GM19193 (cell line): ENCODE measurements around the gene STX17.

Experiments
- POLR2A ChIP-seq: IDR thresholded peaks from 4 replicates; pipeline ENCODE4 v1.6.1; 2011; ENCODE audit not compliant: insufficient read depth, insufficient read length; ENCODE audit errors: extremely low read depth

Gene STX17

DNA sequence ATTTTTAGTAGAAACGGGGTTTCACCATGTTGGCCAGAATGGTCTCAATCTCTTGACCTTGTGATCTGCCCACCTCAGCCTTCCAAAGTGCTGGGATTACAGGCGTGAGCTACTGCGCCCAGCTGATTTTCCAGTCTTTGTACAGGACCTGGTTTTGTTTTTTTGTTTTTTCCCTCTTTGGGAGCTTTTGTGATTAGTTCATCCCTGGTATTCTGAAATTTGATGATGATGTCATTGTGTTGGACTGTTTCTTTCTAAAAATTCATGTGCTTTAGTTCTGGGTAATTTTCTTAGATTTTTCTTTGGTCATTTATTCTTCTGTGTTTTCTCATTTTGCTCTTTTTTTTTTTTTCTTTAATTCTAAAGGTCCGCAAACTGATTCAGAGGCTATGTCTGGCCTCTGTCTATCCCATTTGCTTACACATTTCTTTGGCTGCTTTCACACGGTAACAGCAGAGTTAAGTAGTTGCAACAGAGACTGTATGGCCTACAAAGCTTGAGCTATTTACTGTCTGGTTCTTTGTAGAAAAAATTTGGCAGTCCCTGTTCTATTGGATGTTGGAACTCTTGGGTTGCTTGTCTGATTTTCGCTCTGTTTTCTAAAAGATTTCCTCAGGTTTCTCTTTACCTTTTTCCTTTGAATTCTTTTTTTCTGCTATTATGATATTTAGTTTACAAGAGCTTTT, 24.8 kb downstream of the STX17 start:
- TF ChIP-seq POLR2A: no peak

DNA sequence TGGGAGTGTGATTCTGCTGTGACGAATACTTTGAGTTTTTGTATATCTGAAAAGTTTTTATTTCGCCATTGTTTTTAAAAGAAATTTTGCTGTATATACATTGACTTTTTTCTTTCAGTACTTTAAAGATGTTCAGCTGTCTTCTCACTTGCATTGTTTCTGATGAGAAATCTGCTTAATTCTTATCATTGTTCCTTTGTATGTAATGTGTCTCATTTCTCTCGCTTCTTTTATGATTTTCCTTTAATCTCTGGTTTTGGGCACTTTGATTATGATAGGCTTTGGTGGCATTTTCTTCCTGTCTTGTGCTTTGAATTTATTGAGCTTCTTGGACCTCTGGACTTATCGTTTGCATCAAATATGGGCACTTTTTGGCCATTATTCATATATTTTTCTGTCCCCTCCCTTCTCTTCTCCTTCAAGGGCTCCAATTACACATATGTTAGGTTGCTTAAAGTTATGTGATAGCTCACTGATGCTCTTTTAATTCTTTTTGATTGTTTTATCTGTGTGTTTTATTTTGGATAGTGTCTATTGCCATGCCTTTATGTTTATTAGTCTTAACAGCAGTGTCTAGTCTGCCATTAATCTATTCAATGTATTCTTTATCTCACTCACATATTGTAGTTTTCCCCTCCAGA, 30.6 kb downstream of the STX17 start:
- no peak for TF ChIP-seq POLR2A

DNA sequence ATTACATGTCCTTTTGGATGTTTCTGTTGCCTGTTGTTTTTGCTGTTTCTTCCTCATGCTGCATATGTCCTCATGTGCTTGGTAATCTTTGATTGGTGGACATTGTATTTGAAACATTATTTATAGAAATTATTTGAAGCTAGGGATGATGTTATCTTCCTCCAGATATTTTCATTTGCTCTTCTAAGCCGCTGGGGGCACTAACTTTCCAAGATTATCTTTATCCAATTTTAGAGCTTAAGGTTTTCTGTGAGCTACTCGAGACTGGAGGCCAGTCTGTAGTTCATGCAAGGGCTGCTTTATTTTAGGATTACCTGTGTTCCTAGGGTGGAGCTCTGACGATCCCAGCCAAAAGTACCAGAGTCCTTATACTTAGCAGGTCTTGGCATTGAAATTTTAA, 40.9 kb downstream of the STX17 start:
- TF ChIP-seq POLR2A: no peak

DNA sequence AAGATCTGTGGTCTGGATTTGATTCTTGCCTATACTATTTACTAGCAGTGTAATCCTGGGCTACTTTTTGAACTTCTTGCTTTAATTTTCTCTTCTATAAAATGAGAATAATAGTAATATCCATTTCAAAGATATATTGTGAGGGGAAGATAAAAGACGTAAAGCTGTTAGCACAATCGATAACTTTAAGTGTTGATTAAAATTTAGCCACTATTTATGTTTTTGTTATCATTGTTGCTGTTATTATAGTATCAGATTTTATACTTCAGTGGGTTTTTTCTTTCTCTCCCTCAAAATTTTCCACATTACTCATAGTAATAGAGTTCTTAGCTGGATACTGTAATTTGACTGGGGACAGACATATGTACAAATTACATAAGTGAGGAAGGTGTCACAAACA, 42.0 kb downstream of the STX17 start:
- no peak for TF ChIP-seq POLR2A

DNA sequence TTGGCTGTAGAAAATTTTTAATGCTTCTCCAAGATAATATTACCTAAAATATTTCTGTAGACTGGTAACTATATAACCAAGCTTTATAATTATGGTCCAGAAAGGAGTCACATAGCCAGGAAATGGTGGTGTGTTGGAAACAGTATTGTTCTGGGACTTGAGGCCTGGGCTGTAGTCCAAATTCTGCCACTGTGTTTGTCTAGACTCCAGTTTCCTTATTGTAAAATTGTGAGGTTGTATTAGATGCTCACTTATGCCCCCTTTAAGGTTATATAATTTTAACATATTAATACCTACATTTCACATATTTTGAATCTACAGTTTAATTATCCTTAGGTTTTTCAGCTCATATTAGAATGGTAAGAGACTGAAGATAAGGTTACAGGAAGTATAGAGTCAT, 42.4 kb downstream of the STX17 start:
- TF ChIP-seq POLR2A: no peak

DNA sequence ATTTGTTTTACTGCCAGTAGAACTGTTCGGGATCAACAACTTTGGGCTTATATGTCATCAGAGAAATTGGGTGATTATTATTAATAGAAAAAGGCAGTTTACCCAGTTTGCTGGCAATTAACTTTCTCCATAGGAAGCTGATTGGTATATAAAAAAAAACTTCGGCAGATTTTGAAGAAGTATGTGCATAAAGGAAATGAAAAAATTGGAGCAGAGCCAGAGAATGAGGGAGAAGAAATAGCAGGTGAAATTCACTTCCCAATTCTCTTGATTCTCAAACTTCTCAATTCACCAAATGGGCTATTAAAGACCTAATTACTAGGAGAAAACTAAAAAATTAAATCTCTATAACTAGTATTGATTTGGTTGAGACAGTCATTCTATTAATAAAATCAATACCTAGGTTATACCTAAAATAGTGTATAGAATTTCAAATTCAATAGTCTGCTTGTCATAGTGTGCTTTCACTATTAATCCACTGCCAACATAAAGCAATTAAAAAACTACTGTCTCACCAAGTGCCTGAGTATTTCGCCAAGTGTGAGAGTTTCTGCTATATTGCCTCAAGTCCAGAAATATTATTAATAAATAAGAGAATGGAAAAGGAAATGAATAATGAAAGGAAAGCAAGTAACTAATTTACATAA, 47.5 kb downstream of the STX17 start:
- TF ChIP-seq POLR2A: no peak

DNA sequence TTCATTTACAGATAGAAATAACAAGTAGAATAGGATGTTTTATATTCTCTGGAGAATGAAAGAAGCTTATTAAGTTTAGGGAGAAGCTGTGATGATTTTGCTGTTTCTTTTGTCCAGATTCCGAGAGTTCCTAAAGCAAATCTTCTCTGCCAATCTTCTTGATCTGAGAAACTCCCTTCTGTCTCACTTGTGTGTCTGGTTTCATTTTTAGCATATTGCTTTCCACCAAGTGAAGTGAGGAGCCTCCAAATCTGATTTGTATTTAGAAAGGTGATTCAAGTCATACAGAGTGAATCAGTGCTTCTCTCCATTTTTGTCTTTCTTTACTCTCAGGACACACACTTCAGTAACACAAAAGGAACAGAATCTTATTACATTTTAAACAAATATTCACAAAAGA, 48.4 kb downstream of the STX17 start:
- TF ChIP-seq POLR2A: no peak

DNA sequence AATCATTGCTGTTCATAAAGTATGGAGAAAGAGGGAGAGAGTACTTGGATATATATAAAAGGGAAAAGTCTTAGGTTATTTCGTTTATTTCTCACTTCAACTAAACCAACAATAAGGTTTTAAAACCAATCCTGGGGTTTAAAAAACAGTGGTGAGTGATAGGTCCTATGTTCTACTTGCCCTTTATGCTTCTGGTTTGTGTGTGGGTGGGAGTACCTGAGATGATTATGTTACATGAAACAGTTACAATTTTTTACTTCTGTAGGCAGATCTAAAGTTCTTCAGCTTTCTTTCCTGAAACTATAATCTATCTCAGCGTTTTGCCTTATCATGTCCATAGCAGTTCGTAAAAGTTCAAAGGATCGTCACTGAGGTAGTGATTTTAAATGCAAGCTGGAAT, 49.2 kb downstream of the STX17 start:
- TF ChIP-seq POLR2A: no peak

DNA sequence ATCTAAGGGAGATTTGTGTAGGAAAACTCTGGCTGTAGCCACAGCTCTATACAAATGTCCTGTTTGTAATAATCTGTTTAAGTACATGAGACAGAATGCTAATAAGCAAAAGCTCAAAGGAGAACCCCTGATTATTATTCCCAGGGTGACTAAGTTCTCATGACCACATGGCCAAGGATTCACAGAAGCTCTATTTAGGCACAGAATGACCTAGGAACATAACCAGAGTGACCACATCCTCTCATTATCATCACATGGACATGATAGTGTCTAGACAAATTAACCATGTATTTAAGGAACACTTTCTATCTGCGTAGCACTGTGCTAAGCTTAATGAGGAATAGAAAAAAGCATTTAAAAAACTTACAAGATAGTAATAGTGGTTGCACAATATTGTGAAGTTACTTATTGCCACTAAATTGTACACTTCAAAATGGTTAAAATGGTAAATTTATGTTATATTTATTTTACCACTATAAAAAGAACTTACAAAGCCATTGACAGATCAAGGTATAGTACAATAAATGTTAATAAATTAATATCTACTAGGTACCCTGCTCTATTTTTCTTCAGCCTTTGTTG, 56.3 kb downstream of the STX17 start:
- TF ChIP-seq POLR2A: no peak

DNA sequence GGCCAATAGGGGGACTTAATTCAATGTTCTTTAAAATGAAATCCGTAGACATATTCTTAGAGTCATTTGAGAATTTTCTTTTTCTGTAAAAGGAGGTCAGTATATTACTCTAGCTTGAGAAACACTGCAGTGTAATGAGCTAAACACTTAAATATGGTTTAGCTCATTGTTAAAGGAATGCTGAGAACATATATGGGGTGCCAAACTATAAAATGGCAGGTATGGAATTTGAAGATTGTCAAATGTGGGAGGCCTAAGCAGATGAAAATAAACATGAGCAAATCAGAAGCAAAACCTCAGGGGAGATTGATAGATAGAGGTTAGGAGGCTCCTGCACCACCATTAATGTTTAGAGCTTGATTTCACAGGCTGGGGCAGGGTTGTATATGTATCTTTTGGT, 57.9 kb downstream of the STX17 start:
- no peak for TF ChIP-seq POLR2A

DNA sequence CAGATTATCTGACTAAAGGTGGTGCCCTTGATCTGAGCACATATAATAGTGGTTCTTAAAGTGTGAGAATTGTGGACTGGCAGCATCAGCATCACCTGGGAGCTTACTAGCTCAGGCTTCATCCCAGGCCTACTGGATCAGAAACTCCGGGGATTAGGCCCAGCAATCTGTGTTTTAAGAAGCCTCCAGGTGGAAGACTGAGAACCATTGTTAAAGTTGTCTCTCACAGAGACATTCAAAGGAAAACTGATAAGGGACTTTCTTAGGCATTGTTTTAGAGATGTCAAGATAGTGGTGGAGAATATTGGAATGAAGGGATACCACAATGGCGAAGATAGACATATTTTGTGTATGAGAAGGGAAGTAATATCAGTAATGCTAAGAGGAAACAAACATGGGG, 59.5 kb downstream of the STX17 start:
- TF ChIP-seq POLR2A: no peak

DNA sequence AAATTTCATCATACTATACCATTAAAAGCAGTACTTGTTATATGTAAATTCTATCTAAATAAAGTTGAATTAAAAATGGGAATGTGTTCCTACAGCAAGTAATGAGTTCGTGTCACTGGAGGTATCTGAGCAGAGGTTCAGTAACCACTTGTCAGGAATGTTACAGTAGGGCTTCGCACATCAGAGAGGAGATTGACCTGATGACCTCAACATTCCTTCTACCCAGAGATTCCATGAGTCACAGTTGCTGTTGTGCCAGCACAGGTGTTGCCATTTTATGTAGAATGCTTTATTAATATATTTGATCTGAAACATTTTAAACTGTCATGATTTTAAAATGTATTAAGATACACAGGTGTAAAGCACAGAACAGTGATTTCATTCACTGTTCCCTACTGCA, 60.3 kb downstream of the STX17 start:
- TF ChIP-seq POLR2A: no peak

DNA sequence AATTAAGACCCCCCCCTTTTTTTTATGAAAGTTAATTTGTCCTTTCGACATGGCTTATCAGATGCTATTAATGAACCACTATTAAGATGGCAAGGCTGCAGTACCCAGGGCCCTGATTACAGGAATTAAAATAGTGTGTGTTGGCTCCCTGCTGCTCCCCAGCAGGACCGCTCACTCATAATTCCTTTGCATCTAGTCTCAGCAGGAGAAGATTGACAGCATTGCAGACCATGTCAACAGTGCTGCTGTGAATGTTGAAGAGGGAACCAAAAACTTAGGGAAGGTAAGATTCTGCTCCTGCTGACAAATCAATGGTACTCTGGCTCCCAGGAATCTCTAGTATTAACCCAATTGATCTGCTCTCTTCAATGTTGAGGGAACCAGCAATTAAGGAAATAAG, 61.0 kb downstream of the STX17 start:
- no peak for TF ChIP-seq POLR2A

DNA sequence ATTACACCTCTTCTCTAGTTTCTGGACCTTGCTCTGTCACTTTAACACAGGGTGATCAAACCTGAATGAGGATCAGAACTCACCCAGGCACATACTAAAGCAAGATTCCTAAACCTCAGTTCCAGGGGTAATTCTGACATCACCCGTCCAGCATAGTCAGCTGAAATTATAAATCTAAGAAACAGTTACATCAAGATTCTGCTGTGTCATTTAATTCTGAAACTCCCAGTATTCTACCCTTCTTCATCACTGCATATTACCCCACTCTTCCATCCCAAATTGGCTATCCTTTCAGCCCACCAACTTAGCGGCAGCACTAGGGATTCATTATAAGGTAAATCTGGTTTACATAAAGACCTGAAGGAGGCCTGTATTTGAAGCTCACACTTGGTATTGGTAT, 64.0 kb downstream of the STX17 start:
- TF ChIP-seq POLR2A: no peak

DNA sequence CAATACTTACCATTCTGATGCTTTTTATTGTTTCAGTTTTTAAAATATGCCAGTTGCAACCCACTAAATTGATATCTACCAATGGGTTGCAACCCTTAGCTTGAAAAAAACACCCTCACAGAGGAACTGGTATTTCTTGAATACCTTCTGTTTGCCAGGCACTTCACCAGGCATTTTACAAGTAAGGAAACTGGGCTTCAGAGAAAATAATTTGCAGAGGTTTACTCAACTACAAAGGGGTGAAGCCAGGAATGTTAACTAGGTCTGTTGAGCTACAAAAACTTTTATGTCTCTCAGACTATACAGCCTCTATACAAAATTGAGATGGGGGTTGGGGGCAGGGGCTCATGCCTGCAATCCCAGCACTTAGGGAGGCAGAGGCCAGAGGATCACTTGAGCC, 65.0 kb downstream of the STX17 start:
- TF ChIP-seq POLR2A: no peak

DNA sequence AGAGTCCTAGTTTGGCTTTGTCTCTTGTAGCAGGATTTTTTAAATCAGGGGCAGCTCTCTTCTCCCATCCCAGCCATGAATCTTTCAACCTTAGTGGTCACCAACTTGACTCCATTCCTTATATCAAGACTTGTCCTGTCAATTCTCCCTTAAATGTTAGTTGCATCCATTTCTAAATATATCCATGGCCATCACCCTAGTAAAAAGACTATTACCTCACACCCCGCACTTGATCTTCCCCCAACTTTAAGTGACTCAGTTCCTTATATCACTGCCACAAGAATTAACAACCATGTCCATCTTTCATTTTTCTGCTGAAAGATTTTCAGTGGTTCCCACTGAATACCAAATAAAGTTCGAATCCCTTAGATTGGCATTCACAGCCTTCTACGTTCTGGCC, 67.0 kb downstream of the STX17 start:
- TF ChIP-seq POLR2A: no peak

DNA sequence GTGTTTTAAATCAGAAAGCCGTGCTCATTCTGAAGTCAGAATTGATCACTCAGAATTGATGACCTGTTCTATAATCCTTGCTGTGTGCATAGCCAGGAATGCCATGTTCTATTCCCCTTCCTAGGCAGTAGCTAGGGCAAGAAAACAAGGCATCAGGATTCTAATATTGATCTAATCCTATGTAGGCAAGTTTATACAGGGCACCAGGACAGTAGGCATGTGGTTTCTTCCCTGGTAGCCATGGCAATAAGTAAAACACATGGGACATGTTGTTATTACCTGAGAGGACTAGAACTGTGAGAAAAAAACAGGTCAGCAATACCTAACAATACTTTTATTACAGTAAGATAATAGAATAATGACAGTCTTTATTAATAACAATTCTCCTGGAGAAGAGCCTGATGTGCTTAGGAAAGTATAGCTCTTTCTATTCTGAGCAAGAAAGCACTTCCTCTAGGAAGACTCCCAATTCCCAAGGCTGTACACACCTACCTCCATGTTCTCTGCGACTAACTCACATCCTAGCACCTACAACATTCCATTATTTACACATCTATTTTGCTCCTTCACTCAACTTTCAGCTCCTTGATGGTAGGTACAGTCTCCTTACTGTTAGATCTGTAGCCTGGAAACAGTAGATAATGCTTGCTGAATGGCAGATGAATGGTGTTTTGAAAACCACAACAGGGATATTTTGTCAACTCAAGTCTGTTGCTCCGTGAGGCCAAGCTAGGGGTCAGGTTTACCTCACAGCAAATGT, 70.8 kb downstream of the STX17 start:
- TF ChIP-seq POLR2A: no peak
